ENCODE data around the gene PCBP1.
"Not testable (repeated sequence)": the region's sequence is repeated elsewhere in the genome, so short reads cannot be mapped to it uniquely, and the experiment has no call there.

PCBP1 gene

GRCh38 chr2:70086838-70087701 is at the start of gene PCBP1:
Gene PCBP1 (plus strand): TSS chr2:70087477. CDS start chr2:70087744, 267 bp downstream.
- peak; percentile 93 for DNase-seq

GRCh38 chr2:70039366-70039765 is 47.9 kb upstream of the PCBP1 start:
- no peak for DNase-seq

GRCh38 chr2:70041663-70042062 is 45.6 kb upstream of the PCBP1 start:
- no peak for DNase-seq

- no peak for DNase-seq
Measured at GRCh38 chr2:70042246-70042645, 45.0 kb upstream of the PCBP1 start.

GRCh38 chr2:70043252-70043875 is 43.9 kb upstream of the PCBP1 start:
- no peak for DNase-seq

- DNase-seq: peak; percentile 56
Measured at GRCh38 chr2:70044290-70045040, 42.8 kb upstream of the PCBP1 start.

GRCh38 chr2:70045405-70045804 is 41.9 kb upstream of the PCBP1 start:
- DNase-seq: no peak

GRCh38 chr2:70045932-70046331 is 41.3 kb upstream of the PCBP1 start:
- no peak for DNase-seq

- no peak for DNase-seq
Measured at GRCh38 chr2:70046534-70046933, 40.7 kb upstream of the PCBP1 start.

- DNase-seq: no peak
Measured at GRCh38 chr2:70047451-70047850, 39.8 kb upstream of the PCBP1 start.

- DNase-seq: no peak
Measured at GRCh38 chr2:70049255-70049654, 38.0 kb upstream of the PCBP1 start.

- DNase-seq: no peak
Measured at GRCh38 chr2:70050631-70051425, 36.4 kb upstream of the PCBP1 start.

GRCh38 chr2:70055259-70055658 is 32.0 kb upstream of the PCBP1 start:
- DNase-seq: not testable (repeated sequence)

- no peak for DNase-seq
Measured at GRCh38 chr2:70061317-70061716, 26.0 kb upstream of the PCBP1 start.

GRCh38 chr2:70062270-70062669 is 25.0 kb upstream of the PCBP1 start:
- no peak for DNase-seq

- no peak for DNase-seq
Measured at GRCh38 chr2:70068119-70068518, 19.2 kb upstream of the PCBP1 start.

GRCh38 chr2:70069049-70069448 is 18.2 kb upstream of the PCBP1 start:
- no peak for DNase-seq

- peak; percentile 74 for DNase-seq
Measured at GRCh38 chr2:70070542-70071268, 16.6 kb upstream of the PCBP1 start.

GRCh38 chr2:70073493-70073892 is 13.8 kb upstream of the PCBP1 start:
- DNase-seq: no peak

GRCh38 chr2:70078384-70078783 is 8.9 kb upstream of the PCBP1 start:
- DNase-seq: no peak

GRCh38 chr2:70080610-70081200 is 6.6 kb upstream of the PCBP1 start:
- DNase-seq: no peak

GRCh38 chr2:70081221-70081620 is 6.1 kb upstream of the PCBP1 start:
- DNase-seq: no peak

Measured in NCI-H146 (cell line).